ENCODE results near the gene ZNF410. TPM values are rescaled to one million over a fixed set of nuclear protein-coding genes. Genes with fewer than 3 reads are reported as not detected.

The ZNF410 gene
- 24.2 and 36.1 TPM in 2 replicates for total RNA-seq

GRCh38 chr14:73886449-73887317 is at the start of gene ZNF410:
TSS of gene ZNF410 (plus strand) at chr14:73886859. CDS start at chr14:73892176, 5,317 bp downstream.

GRCh38 chr14:73851567-73852382 is 34.9 kb upstream of the ZNF410 start, which contains the start of gene PTGR2:
TSS of gene PTGR2 (plus strand) at chr14:73851831. CDS start at chr14:73858863, 7,032 bp downstream.

GRCh38 chr14:73949752-73950734 is 63.4 kb downstream of the ZNF410 start, which contains the start of the genes COQ6 and FAM161B:
TSS of gene COQ6 (plus strand) at chr14:73950302. CDS start at chr14:73950333, 31 bp downstream.
TSS of gene FAM161B (minus strand) at chr14:73950094. CDS start at chr14:73950026, 68 bp downstream.

Other genes with a start within 250 kb of the ZNF410 start
- 2.0 and 4.2 TPM in 2 replicates for gene DNAL1, start 241.9 kb upstream of the ZNF410 start, total RNA-seq
- 13.1 and 15.9 TPM in 2 replicates for gene PNMA1, start 172.5 kb upstream of the ZNF410 start, total RNA-seq
- 8.9 and 19.2 TPM in 2 replicates for gene PTGR2, start 35.0 kb upstream of the ZNF410 start, total RNA-seq
- gene FAM161B, start 63.2 kb downstream of the ZNF410 start, total RNA-seq = 0.79 and 1.3 TPM in 2 replicates
- 10.8 and 26.3 TPM in 2 replicates for gene COQ6, start 63.4 kb downstream of the ZNF410 start, total RNA-seq
- 7.4 and 7.5 TPM in 2 replicates for gene ENTPD5, start 132.4 kb downstream of the ZNF410 start, total RNA-seq
- gene BBOF1, start 132.5 kb downstream of the ZNF410 start, total RNA-seq = 0.84 and 2.7 TPM in 2 replicates
- gene ALDH6A1, start 197.6 kb downstream of the ZNF410 start, total RNA-seq = 4.5 and 9.0 TPM in 2 replicates
- 4.3 and 4.4 TPM in 2 replicates for gene LIN52, start 198.1 kb downstream of the ZNF410 start, total RNA-seq